Mesenchymal stem cell (in vitro differentiated cells and primary cell): Measurements from ENCODE around the gene CDC42BPB.
A peak's percentile ranks its signal among the peaks of the same experiment; 100 is the strongest.

ENCODE experiments used
- DNase-seq: peaks from one replicate; pipeline ENCODE4 v3.0.0-alpha.2; 2013
- H2AFZ ChIP-seq: one replicate; pipeline ENCODE4 v1.6.1; 2013; ENCODE audit warnings: low read depth, mild to moderate bottlenecking, control low read depth, inconsistent platforms, low read length, moderate library complexity
- H2AK5ac ChIP-seq: 2 replicates; pipeline ENCODE4 v1.6.1; 2013; ENCODE audit warnings: low read length, moderate library complexity, mild to moderate bottlenecking, inconsistent platforms; ENCODE audit not compliant: severe bottlenecking
- H2BK120ac ChIP-seq: one replicate; pipeline ENCODE4 v1.6.1; 2013; ENCODE audit warnings: low read depth, mild to moderate bottlenecking, inconsistent platforms, low read length, moderate library complexity
- H2BK12ac ChIP-seq, 2 experiments: one replicate each; pipeline ENCODE4 v1.6.1; 2013; ENCODE audit warnings: inconsistent platforms in 2 of 2, low read length in 2 of 2, mild to moderate bottlenecking in 2 of 2, moderate library complexity in 2 of 2, control low read depth in 1 of 2
- H2BK15ac ChIP-seq: one replicate; pipeline ENCODE4 v1.6.1; 2013; ENCODE audit warnings: mild to moderate bottlenecking, low read depth, inconsistent platforms; ENCODE audit not compliant: poor library complexity, severe bottlenecking
- H2BK5ac ChIP-seq: 2 replicates; pipeline ENCODE4 v1.6.1; 2013; ENCODE audit warnings: low read depth, mild to moderate bottlenecking, low read length, control low read depth, inconsistent platforms; ENCODE audit not compliant: poor library complexity, severe bottlenecking
- H3K14ac ChIP-seq, 2 experiments: one replicate each; pipeline ENCODE4 v1.6.1; 2013; ENCODE audit warnings: inconsistent platforms in 2 of 2, low read length in 2 of 2, control low read depth in 1 of 2, mild to moderate bottlenecking in 1 of 2, moderate library complexity in 1 of 2
- H3K18ac ChIP-seq, 2 experiments: one replicate each; pipeline ENCODE4 v1.6.1; 2013; ENCODE audit warnings: inconsistent platforms in 2 of 2, low read length in 2 of 2, control low read depth in 1 of 2, low read depth in 1 of 2, mild to moderate bottlenecking in 1 of 2
- H3K23ac ChIP-seq, 2 experiments: one replicate each; pipeline ENCODE4 v1.6.1; 2013; ENCODE audit warnings: inconsistent platforms in 2 of 2, low read length in 2 of 2, mild to moderate bottlenecking in 2 of 2, moderate library complexity in 2 of 2, control low read depth in 1 of 2
- H3K27ac ChIP-seq: 2 replicates; pipeline ENCODE4 v1.5.1; 2013; ENCODE audit warnings: mild to moderate bottlenecking, moderate library complexity, low read length, control low read depth, inconsistent platforms; ENCODE audit not compliant: poor library complexity, severe bottlenecking
- H3K27me3 ChIP-seq, 2 experiments: 2 replicates each; pipeline versions ENCODE4 v1.6.1 to v1.7.0; 2013; ENCODE audit warnings: low read length in 2 of 2, mild to moderate bottlenecking in 2 of 2, moderate library complexity in 2 of 2, control low read depth in 1 of 2, inconsistent platforms in 1 of 2; ENCODE audit not compliant: control insufficient read depth in 1 of 2, insufficient read depth in 1 of 2
- H3K36me3 ChIP-seq, 2 experiments: 2 replicates each; pipeline versions ENCODE4 v1.6.1 to v1.7.0; 2013; ENCODE audit warnings: low read length in 2 of 2, control low read depth in 1 of 2, inconsistent platforms in 1 of 2, low read depth in 1 of 2, mild to moderate bottlenecking in 1 of 2; ENCODE audit not compliant: insufficient read depth in 2 of 2, control insufficient read depth in 1 of 2
- H3K4ac ChIP-seq, 2 experiments: one replicate each; pipeline ENCODE4 v1.6.1; 2013; ENCODE audit warnings: inconsistent platforms in 2 of 2, low read length in 2 of 2, mild to moderate bottlenecking in 2 of 2, moderate library complexity in 2 of 2, control low read depth in 1 of 2, low read depth in 1 of 2
- H3K4me1 ChIP-seq: 2 replicates; pipeline ENCODE4 v1.6.1; 2013; ENCODE audit warnings: low read depth, low read length, control low read depth; ENCODE audit not compliant: control insufficient read depth, insufficient read depth
- H3K4me2 ChIP-seq: 2 replicates; pipeline ENCODE4 v1.6.1; 2013; ENCODE audit warnings: low read length, mild to moderate bottlenecking, inconsistent platforms; ENCODE audit not compliant: poor library complexity, severe bottlenecking
- H3K4me3 ChIP-seq, 2 experiments: 2 replicates each; pipeline versions ENCODE4 v1.5.1 to v1.7.0; 2013; ENCODE audit warnings: low read length in 2 of 2, mild to moderate bottlenecking in 2 of 2, control low read depth in 1 of 2, low read depth in 1 of 2; ENCODE audit not compliant: insufficient read depth in 1 of 2
- H3K79me1 ChIP-seq: replicated peaks from 2 replicates; pipeline ENCODE4 v1.6.1; 2013; ENCODE audit warnings: mild to moderate bottlenecking, control low read depth, low read length, inconsistent platforms; ENCODE audit not compliant: poor library complexity, severe bottlenecking
- H3K9ac ChIP-seq: 2 replicates; pipeline ENCODE4 v1.7.0; 2013; ENCODE audit warnings: mild to moderate bottlenecking, low read length, moderate library complexity
- H3K9me3 ChIP-seq: 2 replicates; pipeline ENCODE4 v1.7.0; 2013; ENCODE audit warnings: mild to moderate bottlenecking, low read length; ENCODE audit not compliant: control insufficient read depth
- H4K8ac ChIP-seq: one replicate; pipeline ENCODE4 v1.6.1; 2013; ENCODE audit warnings: inconsistent platforms, mild to moderate bottlenecking, low read length, moderate library complexity
- H4K91ac ChIP-seq: one replicate; pipeline ENCODE4 v1.6.1; 2013; ENCODE audit warnings: mild to moderate bottlenecking, low read length, inconsistent platforms
- WGBS: methylation state at CpG from one replicate; pipeline ENCODE4 v1.1.7; 2013; ENCODE audit warnings: mixed read lengths; 5-methylcytosine and 5-hydroxymethylcytosine counted together

Gene CDC42BPB

GRCh38 chr14:102924632-102925588 lies 132.4 kb downstream of the CDC42BPB start:
- DNase-seq, result no peak
- Histone ChIP-seq H2AK5ac (no peak overlapping the region), H3K36me3 (no peaks in the 10 kb centered on the region), H3K79me1 (no peaks in the 10 kb centered on the region), H2BK12ac (no peak overlapping the region), H3K18ac (no peak overlapping the region), H2BK120ac (no peak overlapping the region), H2AFZ (no peak overlapping the region), H3K23ac (no peak overlapping the region), H3K4ac (no peak overlapping the region), H3K4me1 (peaks cover 23% of the 10 kb centered on the region), H4K91ac (peak overlapping the region; percentile 7), H3K27me3 (peaks cover 8 to 90% of the 10 kb centered on the region in 2 experiments), H3K4me2 (no peak overlapping the region), H3K14ac (no peak overlapping the region), H3K27ac (no peak overlapping the region), H4K8ac (no peak overlapping the region), H3K9ac (no peak overlapping the region), H3K9me3 (peaks cover 10% of the 10 kb centered on the region), H2BK15ac (no peak overlapping the region), H3K4me3 (no peak overlapping the region), H2BK5ac (no peak overlapping the region)
- WGBS, result 91% methylated on average over 22 of the region's 25 CpGs

GRCh38 chr14:102923925-102924486 lies 133.3 kb downstream of the CDC42BPB start:
- Histone ChIP-seq H3K27me3 (peaks cover 3 to 81% of the 10 kb centered on the region in 2 experiments), H3K14ac (no peak overlapping the region), H2BK5ac (no peak overlapping the region), H3K9ac (no peak overlapping the region), H3K79me1 (no peaks in the 10 kb centered on the region), H4K8ac (no peak overlapping the region), H3K23ac (no peak overlapping the region), H3K18ac (no peak overlapping the region), H3K27ac (no peak overlapping the region), H4K91ac (no peak overlapping the region), H2BK15ac (no peak overlapping the region), H3K9me3 (peaks cover 10% of the 10 kb centered on the region), H2BK120ac (no peak overlapping the region), H2AK5ac (no peak overlapping the region), H3K36me3 (no peaks in the 10 kb centered on the region), H3K4ac (no peak overlapping the region), H3K4me2 (no peak overlapping the region), H2BK12ac (no peak overlapping the region), H2AFZ (no peak overlapping the region), H3K4me1 (peaks cover 15% of the 10 kb centered on the region), H3K4me3 (no peak overlapping the region)
- no peak for DNase-seq
- 91% methylated on average over 11 of the region's 11 CpGs for WGBS

GRCh38 chr14:102923201-102923924 lies 134.0 kb downstream of the CDC42BPB start:
- DNase-seq, result no peak
- WGBS, result 68% methylated on average over 53 of the region's 53 CpGs

More at GRCh38 chr14:102923201-102923924, 134.0 kb downstream of the CDC42BPB start:
- no peak overlapping the region for H2BK120ac ChIP-seq
- H3K27ac ChIP-seq, result no peak overlapping the region
- no peak overlapping the region for H2BK12ac ChIP-seq
- H3K9ac ChIP-seq, result peak overlapping the region; percentile 36
- H3K79me1 ChIP-seq, result no peaks in the 10 kb centered on the region
- no peak overlapping the region for H2AK5ac ChIP-seq
- H3K4me1 ChIP-seq, result peaks cover 9% of the 10 kb centered on the region
- no peak overlapping the region for H3K18ac ChIP-seq
- H3K14ac ChIP-seq, result no peak overlapping the region
- H3K27me3 ChIP-seq, result peaks cover 3 to 75% of the 10 kb centered on the region in 2 experiments
- no peak overlapping the region for H3K4ac ChIP-seq
- H4K91ac ChIP-seq, result no peak overlapping the region
- no peak overlapping the region for H3K23ac ChIP-seq
- H3K4me2 ChIP-seq, result no peak overlapping the region
- H2BK5ac ChIP-seq, result no peak overlapping the region
- H3K4me3 ChIP-seq, result peak overlapping the region in 1 of 2 experiments; percentile 66
- H2BK15ac ChIP-seq, result no peak overlapping the region
- H2AFZ ChIP-seq, result no peak overlapping the region
- peaks cover 10% of the 10 kb centered on the region for H3K9me3 ChIP-seq
- H3K36me3 ChIP-seq, result no peaks in the 10 kb centered on the region
- H4K8ac ChIP-seq, result no peak overlapping the region
